ENCODE measurements around the gene FAM131A. TPM values are rescaled to one million over a fixed set of nuclear protein-coding genes. Genes with fewer than 3 reads are reported as not detected.
A peak's percentile ranks its signal among the peaks of the same experiment; 100 is the strongest.

FAM131A gene
- total and polyA plus RNA-seq, 4 donors: 0.81 to 5.7 (median 2.7) TPM

DNA sequence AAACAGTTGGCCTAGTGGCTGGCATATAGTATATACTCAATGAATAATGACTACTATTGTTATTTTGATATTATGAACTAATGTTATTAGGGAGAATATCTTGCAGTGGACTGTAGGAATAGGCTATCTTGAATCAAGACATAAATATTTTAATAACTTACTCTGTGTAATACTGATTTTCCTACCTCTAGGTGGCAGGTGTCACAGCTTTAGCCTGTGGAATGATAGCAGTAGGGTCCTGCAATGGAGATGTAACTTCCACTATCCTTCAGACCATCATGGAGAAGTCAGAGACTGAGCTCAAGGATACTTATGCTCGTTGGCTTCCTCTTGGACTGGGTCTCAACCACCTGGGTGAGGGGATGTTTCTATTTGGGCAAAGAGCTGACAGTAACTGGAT, 31.8 kb upstream of the FAM131A start:
- Histone ChIP-seq H3K4me3 (ENCODE audit: low read depth in 1 of 3, low read length in 3 of 3) (no peak overlapping the region), H3K9me3 (ENCODE audit: control insufficient read depth in 4 of 4, low read length in 3 of 4) (no peaks in the 10 kb centered on the region), H3K4me1 (ENCODE audit: control insufficient read depth in 4 of 4, insufficient read depth in 4 of 4, low read length in 3 of 4) (peaks cover 0 to 3% (median under 1%) of the 10 kb centered on the region in 4 donors), H3K9ac (ENCODE audit: low read depth in 1 of 2, low read length in 2 of 2) (no peak overlapping the region), H3K36me3 (ENCODE audit: control insufficient read depth in 4 of 4, insufficient read depth in 3 of 4, low read depth in 1 of 4, low read length in 3 of 4) (peaks cover 14 to 77% (median 69%) of the 10 kb centered on the region in 4 donors), H3K27me3 (ENCODE audit: control insufficient read depth in 4 of 4, insufficient read depth in 4 of 4, low read length in 3 of 4) (no peaks in the 10 kb centered on the region), H3K27ac (ENCODE audit: low read depth in 1 of 2, low read length in 2 of 2) (no peak overlapping the region)
- no peak for TF ChIP-seq NR2F2 (IDR thresholded peaks at IDR 0.05)
- no peak for TF ChIP-seq HNF4A (conservative IDR thresholded peaks at IDR 0.05)
- TF ChIP-seq, protein P1, sequence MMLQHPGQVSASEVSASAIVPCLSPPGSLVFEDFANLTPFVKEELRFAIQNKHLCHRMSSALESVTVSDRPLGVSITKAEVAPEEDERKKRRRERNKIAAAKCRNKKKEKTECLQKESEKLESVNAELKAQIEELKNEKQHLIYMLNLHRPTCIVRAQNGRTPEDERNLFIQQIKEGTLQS (IDR thresholded peaks at IDR 0.05): no peak
- TF ChIP-seq HNF4G (IDR thresholded peaks at IDR 0.05): no peak
- TF ChIP-seq, protein P2, sequence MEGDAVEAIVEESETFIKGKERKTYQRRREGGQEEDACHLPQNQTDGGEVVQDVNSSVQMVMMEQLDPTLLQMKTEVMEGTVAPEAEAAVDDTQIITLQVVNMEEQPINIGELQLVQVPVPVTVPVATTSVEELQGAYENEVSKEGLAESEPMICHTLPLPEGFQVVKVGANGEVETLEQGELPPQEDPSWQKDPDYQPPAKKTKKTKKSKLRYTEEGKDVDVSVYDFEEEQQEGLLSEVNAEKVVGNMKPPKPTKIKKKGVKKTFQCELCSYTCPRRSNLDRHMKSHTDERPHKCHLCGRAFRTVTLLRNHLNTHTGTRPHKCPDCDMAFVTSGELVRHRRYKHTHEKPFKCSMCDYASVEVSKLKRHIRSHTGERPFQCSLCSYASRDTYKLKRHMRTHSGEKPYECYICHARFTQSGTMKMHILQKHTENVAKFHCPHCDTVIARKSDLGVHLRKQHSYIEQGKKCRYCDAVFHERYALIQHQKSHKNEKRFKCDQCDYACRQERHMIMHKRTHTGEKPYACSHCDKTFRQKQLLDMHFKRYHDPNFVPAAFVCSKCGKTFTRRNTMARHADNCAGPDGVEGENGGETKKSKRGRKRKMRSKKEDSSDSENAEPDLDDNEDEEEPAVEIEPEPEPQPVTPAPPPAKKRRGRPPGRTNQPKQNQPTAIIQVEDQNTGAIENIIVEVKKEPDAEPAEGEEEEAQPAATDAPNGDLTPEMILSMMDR (IDR thresholded peaks at IDR 0.05; ENCODE audit: low read depth, low read length, missing input control): peak; percentile 15
- TF ChIP-seq, protein P3, sequence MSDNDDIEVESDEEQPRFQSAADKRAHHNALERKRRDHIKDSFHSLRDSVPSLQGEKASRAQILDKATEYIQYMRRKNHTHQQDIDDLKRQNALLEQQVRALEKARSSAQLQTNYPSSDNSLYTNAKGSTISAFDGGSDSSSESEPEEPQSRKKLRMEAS (IDR thresholded peaks at IDR 0.05): no peak
- TF ChIP-seq RAD21 (IDR thresholded peaks at IDR 0.05): peak; percentile 59 to 72
- TF ChIP-seq, protein P4, sequence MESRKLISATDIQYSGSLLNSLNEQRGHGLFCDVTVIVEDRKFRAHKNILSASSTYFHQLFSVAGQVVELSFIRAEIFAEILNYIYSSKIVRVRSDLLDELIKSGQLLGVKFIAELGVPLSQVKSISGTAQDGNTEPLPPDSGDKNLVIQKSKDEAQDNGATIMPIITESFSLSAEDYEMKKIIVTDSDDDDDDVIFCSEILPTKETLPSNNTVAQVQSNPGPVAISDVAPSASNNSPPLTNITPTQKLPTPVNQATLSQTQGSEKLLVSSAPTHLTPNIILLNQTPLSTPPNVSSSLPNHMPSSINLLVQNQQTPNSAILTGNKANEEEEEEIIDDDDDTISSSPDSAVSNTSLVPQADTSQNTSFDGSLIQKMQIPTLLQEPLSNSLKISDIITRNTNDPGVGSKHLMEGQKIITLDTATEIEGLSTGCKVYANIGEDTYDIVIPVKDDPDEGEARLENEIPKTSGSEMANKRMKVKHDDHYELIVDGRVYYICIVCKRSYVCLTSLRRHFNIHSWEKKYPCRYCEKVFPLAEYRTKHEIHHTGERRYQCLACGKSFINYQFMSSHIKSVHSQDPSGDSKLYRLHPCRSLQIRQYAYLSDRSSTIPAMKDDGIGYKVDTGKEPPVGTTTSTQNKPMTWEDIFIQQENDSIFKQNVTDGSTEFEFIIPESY (IDR thresholded peaks at IDR 0.05): no peak
- TF ChIP-seq YY1 (IDR thresholded peaks at IDR 0.05): no peak
- no peak for TF ChIP-seq FOXA2 (IDR thresholded peaks at IDR 0.05)
- no peak for TF ChIP-seq GABPA (IDR thresholded peaks at IDR 0.05 in 1 of 2, conservative IDR thresholded peaks at IDR 0.05 in 1 of 2)
- TF ChIP-seq SP1 (IDR thresholded peaks at IDR 0.05): no peak
- no peak for TF ChIP-seq EGR1 (IDR thresholded peaks at IDR 0.05; ENCODE audit: low read depth in 2 of 2)
- TF ChIP-seq TAF1 (conservative IDR thresholded peaks at IDR 0.05): no peak
- TF ChIP-seq RXRA (IDR thresholded peaks at IDR 0.05): no peak
- no peak for DNase-seq (ENCODE audit: low spot score)
- whole genome bisulfite sequencing: 68% methylated on average over 1 of the region's 1 CpG

DNA sequence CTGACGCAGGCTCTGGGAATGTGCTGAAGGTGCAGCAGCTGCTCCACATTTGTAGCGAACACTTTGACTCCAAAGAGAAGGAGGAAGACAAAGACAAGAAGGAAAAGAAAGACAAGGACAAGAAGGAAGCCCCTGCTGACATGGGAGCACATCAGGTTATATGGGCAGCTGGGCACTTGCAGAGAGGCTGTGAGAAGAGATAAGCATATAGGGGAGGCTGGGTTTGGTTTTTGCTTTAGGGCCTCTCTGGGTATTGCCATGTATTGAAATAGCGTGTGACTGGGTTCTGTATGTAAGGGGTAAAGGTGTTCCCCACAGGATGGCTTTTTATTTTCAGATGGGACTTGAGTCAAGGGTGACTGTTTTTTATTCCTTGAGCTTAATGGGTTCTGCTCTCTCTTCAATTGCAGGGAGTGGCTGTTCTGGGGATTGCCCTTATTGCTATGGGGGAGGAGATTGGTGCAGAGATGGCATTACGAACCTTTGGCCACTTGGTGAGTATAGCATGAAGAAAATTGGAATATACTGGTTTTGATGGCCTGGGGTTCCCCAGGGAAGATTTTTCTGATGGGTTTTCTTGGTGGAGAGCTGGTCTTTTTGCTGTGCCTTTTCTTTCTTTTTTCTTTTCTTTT, 30.9 kb upstream of the FAM131A start:
- TF ChIP-seq, protein P4 (IDR thresholded peaks at IDR 0.05): no peak
- H3K9ac ChIP-seq (ENCODE audit: low read depth in 1 of 2, low read length in 2 of 2): no peak overlapping the region
- WGBS: 92% methylated on average over 4 of the region's 4 CpGs

More for the DNA sequence above, 30.9 kb upstream of the FAM131A start:
- Histone ChIP-seq H3K27ac (ENCODE audit: low read depth in 1 of 2, low read length in 2 of 2) (no peak overlapping the region), H3K9me3 (ENCODE audit: control insufficient read depth in 4 of 4, low read length in 3 of 4) (no peaks in the 10 kb centered on the region), H3K4me1 (ENCODE audit: control insufficient read depth in 4 of 4, insufficient read depth in 4 of 4, low read length in 3 of 4) (peaks cover 0 to 2% (median under 1%) of the 10 kb centered on the region in 4 donors), H3K27me3 (ENCODE audit: control insufficient read depth in 4 of 4, insufficient read depth in 4 of 4, low read length in 3 of 4) (no peaks in the 10 kb centered on the region), H3K36me3 (ENCODE audit: control insufficient read depth in 4 of 4, insufficient read depth in 3 of 4, low read depth in 1 of 4, low read length in 3 of 4) (peaks cover 14 to 70% (median 65%) of the 10 kb centered on the region in 4 donors), H3K4me3 (ENCODE audit: low read depth in 1 of 3, low read length in 3 of 3) (no peak overlapping the region)
- no peak for DNase-seq (ENCODE audit: low spot score)
